Activated CD8-positive, alpha-beta memory T cell treated with anti-CD3 and anti-CD28 coated beads, Interleukin-2, amount 50 U/mL, for 1 hour (primary cell): ENCODE results near the gene ECI1.

Experiments used
- DNase-seq: peaks from one replicate; pipeline ENCODE4 v3.0.0-alpha.2; 2020; ENCODE audit errors: extremely low read depth

Gene ECI1

GRCh38 chr16:2233872-2234812 is 17.2 kb downstream of the ECI1 start:
- DNase-seq: no peak

DNA sequence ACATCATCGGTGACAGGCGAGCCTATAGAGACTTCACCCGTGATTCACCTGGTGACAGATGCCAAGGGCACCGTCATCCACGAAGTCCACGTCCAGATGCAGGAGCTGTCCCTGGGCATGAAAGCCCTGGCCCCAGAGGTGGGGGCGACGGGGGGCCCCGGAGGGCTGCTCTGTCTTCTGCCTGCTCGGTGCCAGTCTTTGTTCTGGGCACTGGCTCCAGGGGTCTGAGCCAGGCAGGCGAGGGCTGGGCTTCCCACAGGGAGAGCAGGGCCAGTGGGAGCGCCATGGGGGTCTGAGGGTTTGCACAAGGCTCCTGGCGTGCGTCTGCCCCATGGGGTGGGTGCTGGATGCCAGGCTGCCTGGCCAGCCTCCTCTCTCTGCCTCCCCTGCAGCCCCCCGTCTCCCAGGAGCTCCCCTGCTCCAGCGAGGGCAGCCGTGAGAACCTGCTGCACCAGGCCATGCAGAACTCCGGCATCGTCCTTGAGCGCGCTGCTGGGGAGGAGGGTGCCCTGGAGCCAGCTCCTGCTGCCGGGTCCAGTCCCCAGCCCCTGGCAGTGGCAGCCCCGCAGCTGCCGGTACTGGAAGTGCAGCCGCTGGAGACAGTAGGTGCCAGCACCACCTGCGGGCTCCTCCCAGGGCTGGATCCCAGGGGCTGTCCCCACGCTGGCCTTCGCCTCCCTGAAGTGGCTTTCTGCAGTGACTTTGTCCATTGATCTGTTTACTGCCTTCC is 18.2 kb downstream of the ECI1 start:
- no peak for DNase-seq

DNA sequence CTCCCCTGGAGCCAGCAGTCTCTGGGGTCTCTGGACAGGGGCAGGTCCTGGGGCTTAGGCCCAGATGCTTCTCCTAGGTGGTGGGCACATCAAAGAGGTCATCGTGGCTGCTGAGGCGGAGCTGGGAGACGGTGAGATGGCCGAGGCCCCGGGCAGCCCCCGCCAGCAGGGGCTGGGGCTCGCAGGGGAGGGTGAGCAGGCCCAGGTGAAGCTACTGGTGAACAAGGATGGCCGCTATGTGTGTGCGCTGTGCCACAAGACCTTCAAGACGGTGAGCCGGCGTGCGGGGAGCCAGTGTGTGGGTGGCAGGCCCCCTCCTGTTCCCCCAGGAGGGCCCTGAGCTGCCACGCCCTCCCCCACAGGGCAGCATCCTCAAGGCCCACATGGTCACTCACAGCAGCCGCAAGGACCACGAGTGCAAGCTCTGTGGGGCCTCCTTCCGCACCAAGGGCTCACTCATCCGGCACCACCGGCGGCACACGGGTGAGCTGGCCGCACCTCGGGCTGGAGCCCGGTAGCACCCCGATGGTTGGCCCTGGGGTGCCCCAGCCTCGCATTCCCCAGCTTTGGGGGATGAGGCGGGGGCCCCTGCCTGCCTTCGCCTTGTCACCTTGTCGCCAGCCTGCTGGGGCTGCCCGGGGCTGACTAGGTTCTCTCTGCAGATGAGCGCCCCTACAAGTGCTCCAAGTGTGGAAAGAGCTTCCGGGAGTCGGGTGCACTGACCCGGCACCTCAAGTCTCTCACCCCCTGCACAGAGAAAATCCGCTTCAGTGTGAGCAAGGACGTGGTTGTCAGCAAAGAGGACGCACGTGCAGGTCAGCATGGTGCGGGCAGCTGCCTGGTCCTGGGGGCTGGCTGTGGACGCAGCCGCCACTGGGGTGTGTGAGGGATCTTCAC is 19.0 kb downstream of the ECI1 start:
- no peak for DNase-seq

- no peak for DNase-seq
Observed at GRCh38 chr16:2231016-2231931, 20.1 kb downstream of the ECI1 start.

DNA sequence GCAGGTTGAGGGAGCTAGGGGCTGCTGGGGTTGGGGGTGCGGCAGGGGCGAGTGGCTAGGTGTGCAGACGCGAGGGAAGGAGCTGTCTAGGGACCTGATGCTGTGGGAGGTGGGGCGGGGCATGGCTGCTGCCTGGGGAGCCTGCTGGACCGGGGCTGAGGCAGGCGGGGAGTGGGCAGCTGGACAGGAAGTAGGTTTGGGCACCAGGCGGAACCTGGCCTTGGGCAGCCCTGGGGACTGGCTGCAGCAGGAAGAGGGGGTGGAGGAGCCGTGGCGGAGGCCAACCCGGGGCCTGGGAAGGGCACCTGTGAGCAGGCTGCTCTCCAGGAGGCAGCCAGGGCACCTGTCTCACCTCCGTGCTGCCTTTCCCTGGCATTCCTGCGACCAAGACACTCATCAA is 21.0 kb downstream of the ECI1 start:
- no peak for DNase-seq

- no peak for DNase-seq
Observed at GRCh38 chr16:2229632-2230250, 21.6 kb downstream of the ECI1 start.

GRCh38 chr16:2229091-2229490 is 22.3 kb downstream of the ECI1 start:
- no peak for DNase-seq

GRCh38 chr16:2228161-2228824 is 23.1 kb downstream of the ECI1 start:
- DNase-seq: no peak

- DNase-seq: no peak
Observed at GRCh38 chr16:2226918-2227317, 24.5 kb downstream of the ECI1 start.

- no peak for DNase-seq
Observed at GRCh38 chr16:2226245-2226793, 25.1 kb downstream of the ECI1 start.

DNA sequence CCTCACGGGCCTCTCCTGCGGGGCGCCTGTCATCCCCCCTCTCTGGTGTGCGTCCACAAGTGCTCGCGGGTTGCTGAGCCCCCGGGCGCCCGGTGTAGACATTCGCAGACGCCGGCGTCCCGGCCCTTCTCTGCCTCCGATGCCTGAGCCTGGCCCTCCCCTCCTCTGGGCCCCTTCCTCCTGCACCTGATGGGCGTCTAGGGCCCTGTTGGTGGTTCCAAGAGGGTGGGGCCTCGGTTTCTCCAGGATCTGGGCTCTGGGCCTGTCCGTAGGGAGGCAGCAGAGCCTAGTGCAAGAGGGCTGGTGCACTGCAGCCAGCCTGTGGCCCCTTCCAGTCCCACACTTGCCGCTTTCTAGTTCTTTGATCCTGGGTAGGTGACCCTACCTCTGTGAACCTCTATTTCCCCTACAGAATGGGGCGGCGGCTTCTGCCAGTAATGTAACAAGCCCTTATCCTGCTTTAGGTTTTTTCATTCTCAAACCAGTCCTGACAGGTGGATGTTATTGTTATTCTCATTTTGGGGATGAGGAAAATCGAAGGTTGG is 27.4 kb downstream of the ECI1 start:
- no peak for DNase-seq

- peak; percentile 98 for DNase-seq
Observed at GRCh38 chr16:2223221-2223941, 28.0 kb downstream of the ECI1 start, which contains the start of gene E4F1. E4F1 (plus strand) TSS chr16:2223591; CDS start chr16:2223614, 23 bp downstream.

DNA sequence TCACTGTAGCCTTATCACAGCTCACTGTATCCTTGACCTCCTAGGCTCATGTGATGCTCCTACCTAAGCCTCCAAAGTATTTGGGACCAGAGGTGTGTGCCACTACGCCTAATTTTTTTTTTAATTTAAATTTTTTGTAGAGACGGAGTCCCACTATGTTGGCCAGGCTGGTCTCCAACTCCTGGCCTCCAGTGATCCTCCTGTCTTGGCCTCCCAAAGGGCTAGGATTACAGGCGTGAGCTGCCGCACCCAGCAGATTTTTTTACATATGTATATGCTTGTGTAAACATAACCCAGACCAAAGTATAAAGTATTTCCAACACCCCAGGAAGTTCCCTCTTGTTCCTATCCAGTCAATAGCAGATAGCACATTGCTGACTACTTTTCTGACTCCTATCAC is 35.1 kb downstream of the ECI1 start:
- no peak for DNase-seq

DNA sequence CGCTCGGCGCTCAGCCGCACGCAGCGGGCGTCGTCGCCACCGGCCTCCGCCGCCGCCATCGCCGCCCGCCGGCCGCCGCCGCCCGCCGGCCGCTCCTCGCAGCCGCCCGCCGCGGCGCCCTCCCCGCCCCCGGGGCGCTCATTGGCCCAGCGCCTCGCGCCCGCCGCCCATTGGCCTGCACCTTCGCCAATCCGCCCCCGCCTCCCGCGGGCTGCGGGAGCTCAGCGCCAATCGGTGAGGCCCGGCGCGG is 36.7 kb downstream of the ECI1 start, which contains the start of gene PGP:
Gene PGP (minus strand): TSS at position 122 of the 250 bp plus-strand sequence. CDS start 63 bp downstream, at position 59.
- no peak for DNase-seq

DNA sequence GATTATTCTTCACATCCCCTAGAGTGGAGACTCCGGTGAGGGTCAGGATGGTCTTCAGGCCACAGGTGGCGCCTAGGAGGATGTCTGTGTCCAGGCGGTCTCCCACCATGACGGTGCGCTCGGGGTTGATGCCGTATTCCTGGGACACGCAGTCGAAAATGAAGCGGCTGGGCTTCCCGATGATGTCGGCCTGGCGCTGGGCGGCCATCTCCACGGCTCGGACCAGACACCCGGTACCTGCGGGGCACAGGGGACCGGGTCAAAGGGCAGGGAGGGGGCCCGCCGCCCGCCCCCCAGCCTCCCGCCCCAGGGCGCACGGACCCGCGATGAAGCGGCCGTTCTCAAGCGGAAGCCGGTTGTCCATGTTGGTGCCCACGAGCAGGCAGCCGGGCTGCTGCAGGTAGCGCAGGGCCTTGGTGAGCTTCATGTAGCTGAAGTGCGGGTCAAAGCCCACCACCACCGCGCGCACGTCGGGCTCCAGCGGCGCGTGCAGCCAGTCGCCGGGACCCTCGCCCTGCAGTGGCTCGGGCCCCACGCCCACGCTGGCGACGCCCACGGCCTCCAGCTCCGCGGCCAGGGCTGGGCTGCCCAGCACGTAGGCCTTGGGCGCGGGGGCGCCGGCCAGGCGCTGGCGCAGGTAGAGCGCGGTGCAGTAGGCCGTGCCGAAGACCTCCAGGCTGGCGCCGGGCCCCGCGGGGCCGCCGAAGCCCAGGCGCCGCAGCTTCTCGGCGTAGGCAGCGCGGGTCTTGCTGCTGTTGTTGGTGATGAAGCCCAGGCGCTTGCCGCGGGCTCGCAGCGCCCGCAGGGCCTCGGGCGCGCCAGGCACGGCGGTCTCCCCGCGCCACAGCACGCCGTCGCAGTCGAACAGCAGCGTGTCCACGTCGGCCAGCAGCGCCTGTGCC is 37.3 kb downstream of the ECI1 start:
- no peak for DNase-seq

DNA sequence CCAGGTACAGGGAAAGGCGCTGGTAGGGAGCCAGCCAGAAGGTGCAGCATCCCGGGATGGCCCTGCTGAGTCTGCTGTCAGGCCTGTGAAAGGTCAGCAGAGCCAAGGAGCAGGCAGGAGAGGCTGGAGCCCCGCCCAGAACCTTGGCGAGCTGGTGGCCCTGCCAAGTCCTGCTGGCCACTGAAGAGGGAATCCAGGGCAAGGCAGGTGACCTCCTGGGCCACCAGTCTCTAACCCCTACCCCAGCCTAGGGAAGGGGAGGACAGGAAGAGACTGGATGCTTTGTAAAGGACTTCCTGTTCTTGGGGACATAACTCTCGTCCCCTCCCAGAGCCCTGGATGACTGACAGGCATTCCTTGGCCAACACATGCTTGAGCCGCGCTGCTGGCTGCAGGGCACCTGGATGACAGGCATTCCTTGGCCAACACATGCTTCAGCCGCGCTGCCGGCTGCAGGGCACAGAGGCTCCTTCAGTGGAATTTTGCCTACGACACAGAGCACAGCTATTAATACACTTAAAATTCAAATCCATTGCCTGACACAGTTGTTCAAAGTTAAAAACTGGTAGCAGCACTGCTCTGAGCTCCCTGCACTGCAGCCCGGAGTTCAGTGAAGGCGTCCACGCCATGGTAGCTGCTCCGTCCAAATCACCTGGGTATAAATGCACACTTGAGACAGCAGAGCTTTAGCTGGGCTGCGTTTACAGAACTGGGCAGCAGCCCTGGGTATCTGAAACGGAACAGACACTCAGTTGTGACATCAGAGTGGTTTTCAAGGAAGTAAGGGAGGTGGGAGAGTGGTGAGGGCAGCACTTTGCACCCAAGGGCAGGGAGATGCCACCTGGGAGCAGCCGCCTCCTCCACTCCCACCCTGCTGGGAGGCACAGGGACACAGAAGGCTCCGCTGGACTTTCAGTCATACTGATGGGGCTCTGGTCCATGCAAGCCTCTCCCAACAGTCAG is 38.7 kb downstream of the ECI1 start:
- no peak for DNase-seq
